ENCODE results near the gene DVL3.
"Not testable (repeated sequence)": the region's sequence is repeated elsewhere in the genome, so short reads cannot be mapped to it uniquely, and the experiment has no call there.

Gene DVL3

DNA sequence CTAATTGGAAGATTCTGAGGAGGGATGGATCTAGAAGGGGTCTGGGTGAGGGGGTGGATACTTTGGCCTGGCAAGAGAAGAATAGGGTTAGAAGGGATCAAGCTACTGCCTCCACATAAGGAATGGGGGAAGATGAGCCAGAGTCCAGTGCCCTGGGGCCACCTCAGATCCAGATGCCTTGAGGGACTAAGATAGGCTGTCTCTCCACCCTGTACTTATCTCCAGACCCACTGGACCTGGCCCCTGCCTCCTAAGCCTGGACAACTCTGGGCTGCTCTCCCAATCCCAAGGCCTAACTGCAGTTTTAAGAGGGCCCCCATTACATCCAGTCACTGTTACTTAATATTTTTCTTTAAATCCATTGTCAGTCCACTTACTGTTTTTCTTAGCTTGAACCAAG is 2.0 kb downstream of the DVL3 start:
- Histone ChIP-seq H3K4me3 (ENCODE audit: low read depth in 1 of 2, low read length in 2 of 2) (peak overlapping the region; percentile 98 to 99), H3K27me3 (ENCODE audit: control insufficient read depth in 1 of 2, insufficient read depth in 2 of 2, low read length in 2 of 2) (no peaks in the 10 kb centered on the region), H3K9ac (ENCODE audit: low read length) (peak overlapping the region; percentile 83), H3K9me3 (ENCODE audit: low read length) (no peaks in the 10 kb centered on the region), H3K27ac (ENCODE audit: low read depth, low read length) (peak overlapping the region; percentile 85), H3K36me3 (ENCODE audit: insufficient read depth, low read length) (no peaks in the 10 kb centered on the region), H3K4me1 (ENCODE audit: insufficient read depth, low read length) (peaks cover 59% of the 10 kb centered on the region)

DNA sequence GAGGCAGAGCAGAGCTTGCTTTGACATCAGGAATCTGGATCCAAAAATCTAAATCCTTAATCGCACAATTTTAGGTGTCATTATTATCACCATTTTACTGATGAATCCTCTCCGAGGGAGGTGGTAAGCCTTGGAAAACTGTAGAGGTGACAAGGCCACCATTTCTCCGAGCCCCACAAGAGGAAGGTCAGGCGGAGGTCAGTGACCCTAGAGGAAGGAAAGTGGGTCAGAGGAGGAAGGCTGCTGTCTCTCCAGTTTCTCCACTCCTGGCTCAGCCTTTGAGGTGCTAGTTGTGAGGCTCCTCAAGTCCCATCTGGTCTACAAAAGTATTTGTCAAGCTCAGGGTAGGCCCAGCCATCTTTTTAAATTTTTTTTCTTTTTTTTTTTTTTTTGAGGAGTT is 3.2 kb downstream of the DVL3 start:
- no peak overlapping the region for H3K4me3 ChIP-seq (ENCODE audit: low read depth in 1 of 2, low read length in 2 of 2)
- no peaks in the 10 kb centered on the region for H3K27me3 ChIP-seq (ENCODE audit: control insufficient read depth in 1 of 2, insufficient read depth in 2 of 2, low read length in 2 of 2)
- H3K9me3 ChIP-seq (ENCODE audit: low read length), result no peaks in the 10 kb centered on the region
- H3K4me1 ChIP-seq (ENCODE audit: insufficient read depth, low read length), result peaks cover 70% of the 10 kb centered on the region
- no peak overlapping the region for H3K9ac ChIP-seq (ENCODE audit: low read length)
- no peak overlapping the region for H3K27ac ChIP-seq (ENCODE audit: low read depth, low read length)
- peaks cover 4% of the 10 kb centered on the region for H3K36me3 ChIP-seq (ENCODE audit: insufficient read depth, low read length)

DNA sequence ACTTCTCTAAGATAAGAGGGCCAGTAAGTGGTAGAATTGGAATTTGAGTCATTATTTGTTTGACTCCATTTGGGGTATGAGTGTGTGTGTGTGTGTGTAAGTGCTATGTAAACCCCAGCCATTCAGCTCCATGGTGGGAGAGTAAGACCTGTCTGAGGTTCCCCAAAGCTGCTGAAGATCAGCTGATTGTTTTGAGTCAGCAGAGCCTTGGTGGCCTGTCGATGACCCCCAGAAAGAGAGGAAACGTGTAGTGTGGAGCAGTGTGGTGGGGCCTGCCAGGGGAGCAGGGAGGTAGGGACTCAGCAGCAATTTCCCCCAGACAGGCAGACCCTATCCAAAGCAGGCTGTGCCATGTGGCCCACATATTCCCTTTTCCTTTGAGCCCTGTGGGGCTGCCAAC is 5.3 kb downstream of the DVL3 start:
- H3K27ac ChIP-seq (ENCODE audit: low read depth, low read length), result peak overlapping the region; percentile 79

DNA sequence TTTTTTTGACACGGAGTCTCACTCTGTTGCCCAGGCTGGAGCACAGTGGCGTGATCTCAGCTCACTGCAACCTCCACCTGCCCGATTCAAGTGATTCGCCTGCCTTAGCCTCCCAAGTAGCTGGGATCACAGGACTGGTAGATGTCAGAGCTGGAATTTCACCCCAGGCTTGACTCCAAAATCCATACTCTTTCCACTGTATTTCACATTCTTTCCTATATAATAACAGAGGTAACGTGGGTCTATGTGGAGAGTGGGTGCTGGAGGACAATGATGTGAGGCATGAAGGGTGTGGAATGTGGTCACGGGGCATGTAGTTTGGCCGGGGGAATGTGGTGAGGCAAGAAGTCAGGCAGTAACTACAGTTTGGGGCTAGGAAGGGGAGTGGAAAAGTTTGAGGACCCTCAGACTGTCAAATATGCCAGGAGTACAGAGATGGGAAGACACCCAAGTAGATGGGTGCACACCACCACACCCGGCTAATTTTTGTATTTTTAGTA is 7.4 kb downstream of the DVL3 start:
- Histone ChIP-seq H3K4me1 (ENCODE audit: insufficient read depth, low read length) (peaks cover 57% of the 10 kb centered on the region), H3K36me3 (ENCODE audit: insufficient read depth, low read length) (peaks cover 47% of the 10 kb centered on the region)
- not testable (repeated sequence) for H3K9ac ChIP-seq (ENCODE audit: low read length); H3K27me3 ChIP-seq (ENCODE audit: control insufficient read depth in 1 of 2, insufficient read depth in 2 of 2, low read length in 2 of 2); H3K27ac ChIP-seq (ENCODE audit: low read depth, low read length); H3K4me3 ChIP-seq (ENCODE audit: low read depth in 1 of 2, low read length in 2 of 2); H3K9me3 ChIP-seq (ENCODE audit: low read length)

More for the DNA sequence above, 5.3 kb downstream of the DVL3 start:
- Histone ChIP-seq H3K27me3 (ENCODE audit: control insufficient read depth in 1 of 2, insufficient read depth in 2 of 2, low read length in 2 of 2) (no peaks in the 10 kb centered on the region), H3K9ac (ENCODE audit: low read length) (peak overlapping the region; percentile 11), H3K36me3 (ENCODE audit: insufficient read depth, low read length) (peaks cover 25% of the 10 kb centered on the region), H3K9me3 (ENCODE audit: low read length) (no peaks in the 10 kb centered on the region), H3K4me1 (ENCODE audit: insufficient read depth, low read length) (peaks cover 66% of the 10 kb centered on the region), H3K4me3 (ENCODE audit: low read depth in 1 of 2, low read length in 2 of 2) (peak overlapping the region in 1 of 2 donors; percentile 11)

DNA sequence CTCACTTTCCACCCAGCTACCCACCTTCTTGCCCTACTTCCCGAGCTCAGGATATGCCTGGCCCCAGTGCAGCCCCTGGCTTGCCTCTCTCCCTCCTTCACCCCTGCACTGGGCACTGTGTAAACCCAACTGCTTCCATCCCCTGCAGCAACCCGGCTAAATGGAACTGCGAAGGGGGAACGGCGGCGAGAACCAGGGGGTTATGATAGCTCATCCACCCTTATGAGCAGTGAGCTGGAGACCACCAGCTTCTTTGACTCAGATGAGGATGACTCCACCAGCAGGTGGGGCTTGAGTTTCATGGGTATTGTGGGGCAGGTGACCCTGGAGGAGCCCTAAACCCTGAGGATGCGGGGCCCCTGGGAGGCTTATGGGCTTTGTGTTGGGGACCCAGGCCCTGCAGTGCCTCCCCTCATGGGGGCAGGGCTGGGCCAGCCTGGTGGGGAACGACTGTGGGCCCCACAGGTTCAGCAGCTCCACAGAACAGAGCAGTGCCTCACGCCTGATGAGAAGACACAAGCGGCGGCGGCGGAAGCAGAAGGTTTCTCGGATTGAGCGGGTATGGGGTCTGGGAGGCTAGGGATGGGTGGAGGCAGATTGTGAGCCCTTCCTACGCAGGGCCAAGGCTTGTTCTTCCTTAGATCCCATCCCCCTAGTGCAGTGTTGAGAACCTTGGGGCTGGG is 9.6 kb downstream of the DVL3 start:
- Histone ChIP-seq H3K27me3 (ENCODE audit: control insufficient read depth in 1 of 2, insufficient read depth in 2 of 2, low read length in 2 of 2) (no peaks in the 10 kb centered on the region), H3K4me3 (ENCODE audit: low read depth in 1 of 2, low read length in 2 of 2) (no peak overlapping the region), H3K4me1 (ENCODE audit: insufficient read depth, low read length) (peaks cover 47% of the 10 kb centered on the region), H3K36me3 (ENCODE audit: insufficient read depth, low read length) (peaks cover 63% of the 10 kb centered on the region), H3K27ac (ENCODE audit: low read depth, low read length) (no peak overlapping the region), H3K9ac (ENCODE audit: low read length) (no peak overlapping the region), H3K9me3 (ENCODE audit: low read length) (no peaks in the 10 kb centered on the region)

DNA sequence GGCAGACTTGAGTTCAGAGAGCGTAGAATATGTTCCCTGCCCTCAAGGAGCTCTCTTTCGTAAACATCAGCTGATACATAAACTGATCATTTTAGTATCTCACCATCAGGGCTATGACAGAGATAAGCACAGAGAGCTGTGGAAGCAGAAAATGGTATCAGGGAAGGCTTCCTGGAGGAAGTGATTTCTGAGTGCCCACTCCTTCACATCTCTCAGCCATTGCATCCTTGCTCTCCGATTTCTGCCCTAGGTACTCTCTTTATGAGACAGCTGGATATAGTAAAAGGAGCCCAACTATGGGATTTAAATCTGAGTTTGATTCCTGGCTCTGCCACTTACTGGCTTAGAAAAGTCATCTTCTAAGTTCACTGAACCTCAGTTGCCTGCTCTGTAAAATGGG is 10.4 kb downstream of the DVL3 start:
- no peak overlapping the region for H3K9ac ChIP-seq (ENCODE audit: low read length)
- H3K4me1 ChIP-seq (ENCODE audit: insufficient read depth, low read length), result peaks cover 42% of the 10 kb centered on the region
- H3K9me3 ChIP-seq (ENCODE audit: low read length), result no peaks in the 10 kb centered on the region
- H3K27ac ChIP-seq (ENCODE audit: low read depth, low read length), result no peak overlapping the region
- no peak overlapping the region for H3K4me3 ChIP-seq (ENCODE audit: low read depth in 1 of 2, low read length in 2 of 2)
- H3K27me3 ChIP-seq (ENCODE audit: control insufficient read depth in 1 of 2, insufficient read depth in 2 of 2, low read length in 2 of 2), result no peaks in the 10 kb centered on the region
- H3K36me3 ChIP-seq (ENCODE audit: insufficient read depth, low read length), result peaks cover 65% of the 10 kb centered on the region

DNA sequence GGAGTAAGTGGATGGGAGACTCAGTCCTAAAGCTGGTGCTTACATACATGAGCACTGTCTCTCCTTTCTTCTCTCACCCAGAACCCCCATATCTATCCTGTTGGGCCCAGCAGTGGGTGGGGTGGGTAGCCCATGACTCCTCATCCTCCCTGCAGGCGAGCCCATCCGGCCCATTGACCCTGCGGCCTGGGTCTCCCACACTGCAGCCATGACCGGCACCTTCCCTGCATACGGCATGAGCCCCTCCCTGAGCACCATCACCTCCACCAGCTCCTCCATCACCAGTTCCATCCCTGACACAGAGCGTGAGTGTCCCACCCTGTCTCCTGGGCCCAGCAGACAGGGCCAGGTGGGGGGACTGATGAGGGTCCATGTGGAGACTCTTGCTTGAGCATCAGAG is 11.5 kb downstream of the DVL3 start:
- Histone ChIP-seq H3K4me1 (ENCODE audit: insufficient read depth, low read length) (peaks cover 30% of the 10 kb centered on the region), H3K9me3 (ENCODE audit: low read length) (no peaks in the 10 kb centered on the region), H3K27ac (ENCODE audit: low read depth, low read length) (no peak overlapping the region), H3K4me3 (ENCODE audit: low read depth in 1 of 2, low read length in 2 of 2) (no peak overlapping the region), H3K36me3 (ENCODE audit: insufficient read depth, low read length) (peaks cover 76% of the 10 kb centered on the region), H3K27me3 (ENCODE audit: control insufficient read depth in 1 of 2, insufficient read depth in 2 of 2, low read length in 2 of 2) (no peaks in the 10 kb centered on the region), H3K9ac (ENCODE audit: low read length) (no peak overlapping the region)

DNA sequence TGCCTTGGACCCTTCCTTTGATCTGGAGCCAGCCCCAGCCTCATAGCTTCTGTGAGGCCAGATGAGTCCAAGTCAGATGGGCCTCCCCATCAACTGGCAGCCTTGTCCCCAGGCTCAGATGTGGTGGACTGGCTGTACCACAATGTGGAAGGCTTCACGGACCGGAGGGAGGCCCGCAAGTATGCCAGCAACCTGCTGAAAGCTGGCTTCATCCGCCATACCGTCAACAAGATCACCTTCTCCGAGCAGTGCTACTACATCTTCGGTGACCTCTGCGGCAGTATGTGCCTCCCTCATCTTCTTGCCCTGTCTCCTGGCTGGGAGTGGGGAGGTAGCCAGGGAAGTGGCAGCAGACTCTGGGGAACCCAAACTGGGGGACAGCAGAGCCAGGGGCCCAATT is 12.6 kb downstream of the DVL3 start:
- no peak overlapping the region for H3K4me3 ChIP-seq (ENCODE audit: low read depth in 1 of 2, low read length in 2 of 2)
- H3K36me3 ChIP-seq (ENCODE audit: insufficient read depth, low read length), result peaks cover 87% of the 10 kb centered on the region
- H3K27ac ChIP-seq (ENCODE audit: low read depth, low read length), result no peak overlapping the region
- H3K4me1 ChIP-seq (ENCODE audit: insufficient read depth, low read length), result peaks cover 19% of the 10 kb centered on the region
- H3K9ac ChIP-seq (ENCODE audit: low read length), result no peak overlapping the region
- H3K9me3 ChIP-seq (ENCODE audit: low read length), result no peaks in the 10 kb centered on the region
- no peaks in the 10 kb centered on the region for H3K27me3 ChIP-seq (ENCODE audit: control insufficient read depth in 1 of 2, insufficient read depth in 2 of 2, low read length in 2 of 2)

DNA sequence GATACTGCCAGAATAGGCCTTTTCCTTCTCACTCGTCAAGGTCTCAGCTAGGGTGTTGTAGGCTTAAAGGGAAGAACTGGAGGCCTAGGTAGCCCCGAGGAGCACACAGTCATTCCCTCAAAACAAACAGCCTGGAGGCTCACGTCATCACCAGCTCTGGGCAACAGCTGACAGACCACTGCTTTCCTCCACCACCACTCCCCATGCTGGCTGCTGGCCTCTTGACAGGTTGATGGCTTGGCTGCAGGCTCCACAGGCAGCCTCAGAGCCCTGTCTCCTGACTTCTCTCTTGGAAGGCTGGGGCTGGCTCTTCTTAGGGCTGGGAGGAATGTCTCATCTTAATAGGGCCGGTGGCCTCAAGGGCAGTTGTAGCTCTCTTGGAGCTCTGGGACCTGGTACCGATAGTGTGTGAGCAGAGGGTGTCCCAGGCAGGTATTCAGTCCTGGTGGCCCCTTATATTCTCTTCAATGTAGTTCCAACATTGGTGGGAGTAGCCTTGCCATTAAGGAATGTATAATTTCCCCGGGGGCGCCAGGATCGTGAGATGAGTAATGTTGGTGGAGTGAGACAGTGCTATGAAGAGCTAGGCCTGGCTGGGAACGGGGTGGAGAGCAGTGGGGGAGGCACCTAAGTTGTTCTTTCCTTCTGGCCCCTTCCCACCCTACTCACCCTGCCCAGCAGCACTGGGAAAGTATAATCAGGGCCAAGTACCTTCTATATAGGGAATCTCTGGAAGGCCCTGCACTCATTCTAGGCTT is 13.4 kb downstream of the DVL3 start:
- H3K4me1 ChIP-seq (ENCODE audit: insufficient read depth, low read length), result peaks cover 12% of the 10 kb centered on the region
- peak overlapping the region; percentile 17 for H3K27ac ChIP-seq (ENCODE audit: low read depth, low read length)
- no peaks in the 10 kb centered on the region for H3K27me3 ChIP-seq (ENCODE audit: control insufficient read depth in 1 of 2, insufficient read depth in 2 of 2, low read length in 2 of 2)
- H3K9me3 ChIP-seq (ENCODE audit: low read length), result no peaks in the 10 kb centered on the region
- peaks cover 86% of the 10 kb centered on the region for H3K36me3 ChIP-seq (ENCODE audit: insufficient read depth, low read length)
- H3K9ac ChIP-seq (ENCODE audit: low read length), result no peak overlapping the region
- no peak overlapping the region for H3K4me3 ChIP-seq (ENCODE audit: low read depth in 1 of 2, low read length in 2 of 2)

DNA sequence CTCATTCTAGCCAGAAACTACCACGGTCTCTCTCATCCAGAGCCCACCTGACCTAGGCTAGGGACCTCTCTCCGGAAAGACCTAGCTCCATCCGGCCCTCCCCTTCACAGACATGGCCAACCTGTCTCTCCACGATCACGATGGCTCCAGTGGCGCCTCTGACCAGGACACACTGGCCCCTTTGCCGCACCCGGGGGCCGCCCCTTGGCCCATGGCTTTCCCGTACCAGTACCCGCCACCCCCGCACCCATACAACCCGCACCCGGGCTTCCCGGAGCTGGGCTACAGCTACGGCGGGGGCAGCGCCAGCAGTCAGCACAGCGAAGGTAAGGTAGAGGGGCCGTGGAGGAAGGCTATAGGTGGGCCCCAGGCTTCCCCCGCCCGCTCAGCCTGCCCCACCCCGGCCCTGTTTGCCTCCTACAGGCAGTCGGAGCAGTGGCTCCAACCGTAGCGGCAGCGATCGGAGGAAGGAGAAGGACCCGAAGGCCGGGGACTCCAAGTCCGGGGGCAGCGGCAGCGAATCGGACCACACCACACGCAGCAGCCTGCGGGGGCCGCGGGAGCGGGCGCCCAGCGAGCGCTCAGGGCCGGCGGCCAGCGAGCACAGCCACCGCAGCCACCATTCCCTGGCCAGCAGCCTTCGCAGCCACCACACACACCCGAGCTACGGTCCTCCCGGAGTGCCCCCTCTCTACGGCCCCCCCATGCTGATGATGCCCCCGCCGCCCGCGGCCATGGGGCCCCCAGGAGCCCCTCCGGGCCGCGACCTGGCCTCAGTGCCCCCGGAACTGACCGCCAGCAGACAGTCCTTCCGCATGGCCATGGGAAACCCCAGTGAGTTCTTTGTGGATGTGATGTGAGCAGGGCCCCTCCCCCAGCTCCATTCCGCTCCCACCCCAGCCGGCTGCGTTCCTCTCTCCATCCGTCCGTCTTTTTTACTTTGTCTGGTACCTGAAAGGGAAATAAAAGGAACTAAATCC is 15.0 kb downstream of the DVL3 start:
- Histone ChIP-seq H3K27ac (ENCODE audit: low read depth, low read length) (peak overlapping the region; percentile 19), H3K9me3 (ENCODE audit: low read length) (no peaks in the 10 kb centered on the region), H3K9ac (ENCODE audit: low read length) (no peak overlapping the region), H3K4me1 (ENCODE audit: insufficient read depth, low read length) (peaks cover 17% of the 10 kb centered on the region), H3K36me3 (ENCODE audit: insufficient read depth, low read length) (peaks cover 69% of the 10 kb centered on the region), H3K4me3 (ENCODE audit: low read depth in 1 of 2, low read length in 2 of 2) (no peak overlapping the region), H3K27me3 (ENCODE audit: control insufficient read depth in 1 of 2, insufficient read depth in 2 of 2, low read length in 2 of 2) (no peaks in the 10 kb centered on the region)

DNA sequence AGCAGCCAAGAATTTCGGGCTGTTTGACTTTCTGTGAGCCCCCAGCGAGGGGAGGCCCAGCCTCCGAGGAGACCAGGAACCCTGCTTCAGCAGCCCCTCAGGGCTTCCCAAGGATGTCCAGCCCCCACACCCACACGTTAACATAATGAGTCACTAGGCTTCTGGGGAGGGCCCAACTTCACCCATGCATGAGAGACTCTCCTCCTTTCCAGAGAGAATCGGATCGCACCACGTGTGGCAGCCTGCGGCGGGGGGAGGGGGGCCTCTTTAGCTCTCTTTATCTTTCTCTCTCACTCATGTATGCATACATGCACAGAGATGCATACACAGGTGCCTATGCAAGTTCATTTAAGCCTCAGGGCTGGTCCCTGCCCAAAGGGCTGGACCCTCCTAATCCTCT is 16.4 kb downstream of the DVL3 start:
- no peak overlapping the region for H3K4me3 ChIP-seq (ENCODE audit: low read depth in 1 of 2, low read length in 2 of 2)
- H3K4me1 ChIP-seq (ENCODE audit: insufficient read depth, low read length), result peaks cover 28% of the 10 kb centered on the region
- H3K9me3 ChIP-seq (ENCODE audit: low read length), result no peaks in the 10 kb centered on the region
- no peak overlapping the region for H3K9ac ChIP-seq (ENCODE audit: low read length)
- H3K36me3 ChIP-seq (ENCODE audit: insufficient read depth, low read length), result peaks cover 55% of the 10 kb centered on the region
- no peaks in the 10 kb centered on the region for H3K27me3 ChIP-seq (ENCODE audit: control insufficient read depth in 1 of 2, insufficient read depth in 2 of 2, low read length in 2 of 2)
- no peak overlapping the region for H3K27ac ChIP-seq (ENCODE audit: low read depth, low read length)
